GF-D8 (cell line): ENCODE data around the gene TYROBP.
"Not testable (repeated sequence)": the region's sequence is repeated elsewhere in the genome, so short reads cannot be mapped to it uniquely, and the experiment has no call there.

Source experiments
- DNase-seq: peaks from one replicate; lab custom pipeline; 2025; lab: John Stamatoyannopoulos, UW

The TYROBP gene

GRCh38 chr19:35931874-35932202 is 23.7 kb upstream of the TYROBP start:
- DNase-seq = no peak

- peak; percentile 98 for DNase-seq
These were observed 23.2 kb upstream of the TYROBP start for GRCh38 chr19:35931161-35931873.

GRCh38 chr19:35929876-35930275 is 21.8 kb upstream of the TYROBP start:
- peak; percentile 18 for DNase-seq

- DNase-seq = no peak
These were observed 20.4 kb upstream of the TYROBP start for GRCh38 chr19:35928507-35928906.

GRCh38 chr19:35925501-35925900 is 17.4 kb upstream of the TYROBP start:
- DNase-seq = no peak

GRCh38 chr19:35921012-35921411 is 12.9 kb upstream of the TYROBP start:
- DNase-seq = no peak

GRCh38 chr19:35919306-35919705 is 11.2 kb upstream of the TYROBP start:
- DNase-seq = no peak

GRCh38 chr19:35915443-35915842 is 7.3 kb upstream of the TYROBP start:
- no peak for DNase-seq

GRCh38 chr19:35913589-35913988 is 5.5 kb upstream of the TYROBP start:
- no peak for DNase-seq

- DNase-seq = no peak
These were observed 3.7 kb upstream of the TYROBP start for GRCh38 chr19:35911790-35912189.

GRCh38 chr19:35911173-35911572 is 3.1 kb upstream of the TYROBP start:
- peak; percentile 14 for DNase-seq

- DNase-seq = not testable (repeated sequence)
These were observed 2.3 kb upstream of the TYROBP start for GRCh38 chr19:35910355-35910754.

- DNase-seq = no peak
These were observed 1.6 kb upstream of the TYROBP start for GRCh38 chr19:35909684-35910035.

- DNase-seq = peak; percentile 98
These were observed 1.0 kb upstream of the TYROBP start for GRCh38 chr19:35908973-35909683.

- no peak for DNase-seq
These were observed 734 bp downstream of the TYROBP start for GRCh38 chr19:35907377-35907745.

GRCh38 chr19:35905178-35905727 is 2.8 kb downstream of the TYROBP start:
- no peak for DNase-seq

GRCh38 chr19:35904311-35905068 is 3.6 kb downstream of the TYROBP start:
- peak; percentile 56 for DNase-seq

- peak; percentile 91 for DNase-seq
These were observed 4.4 kb downstream of the TYROBP start for GRCh38 chr19:35903550-35904179.

GRCh38 chr19:35902870-35903475 is 5.1 kb downstream of the TYROBP start:
- no peak for DNase-seq

- DNase-seq = peak; percentile 71
These were observed 6.0 kb downstream of the TYROBP start, which contains the start of gene HCST for GRCh38 chr19:35901854-35902661. TSS of gene HCST (plus strand) at chr19:35902529. CDS start at chr19:35902594, 65 bp downstream.
